Measurements from ENCODE around the gene TOM1L1. TPM values are rescaled to one million over a fixed set of nuclear protein-coding genes. Genes with fewer than 3 reads are reported as not detected.
A peak's percentile ranks its signal among the peaks of the same experiment; 100 is the strongest.

The TOM1L1 gene
- total RNA-seq, 1 experiment from 2014 or later: 58.5 TPM

- ATAC-seq (peak; percentile 52), DNase-seq (ENCODE audit: low spot score) (no peak)
- H3K4me3 Mint-ChIP-seq: no peak overlapping the region
- H3K4me1 Mint-ChIP-seq: peaks cover 24% of the 10 kb centered on the region
- ChIA-PET CTCF (interaction anchor here (1.2 to 2.6 kb wide), 4 partner anchors 8 to 102 kb away, joined by 3 to 38 read pairs (median 6); no protein-coding TSS in a partner anchor), POLR2A (no interaction called here)
- TF ChIP-seq, protein P1, sequence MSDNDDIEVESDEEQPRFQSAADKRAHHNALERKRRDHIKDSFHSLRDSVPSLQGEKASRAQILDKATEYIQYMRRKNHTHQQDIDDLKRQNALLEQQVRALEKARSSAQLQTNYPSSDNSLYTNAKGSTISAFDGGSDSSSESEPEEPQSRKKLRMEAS (CRISPR knock-in tag; IDR thresholded peaks at IDR 0.05): no peak
- TF ChIP-seq RELA (CRISPR knock-in tag; IDR thresholded peaks at IDR 0.05; ENCODE audit: borderline replicate concordance): no peak
- TF ChIP-seq, protein P2, sequence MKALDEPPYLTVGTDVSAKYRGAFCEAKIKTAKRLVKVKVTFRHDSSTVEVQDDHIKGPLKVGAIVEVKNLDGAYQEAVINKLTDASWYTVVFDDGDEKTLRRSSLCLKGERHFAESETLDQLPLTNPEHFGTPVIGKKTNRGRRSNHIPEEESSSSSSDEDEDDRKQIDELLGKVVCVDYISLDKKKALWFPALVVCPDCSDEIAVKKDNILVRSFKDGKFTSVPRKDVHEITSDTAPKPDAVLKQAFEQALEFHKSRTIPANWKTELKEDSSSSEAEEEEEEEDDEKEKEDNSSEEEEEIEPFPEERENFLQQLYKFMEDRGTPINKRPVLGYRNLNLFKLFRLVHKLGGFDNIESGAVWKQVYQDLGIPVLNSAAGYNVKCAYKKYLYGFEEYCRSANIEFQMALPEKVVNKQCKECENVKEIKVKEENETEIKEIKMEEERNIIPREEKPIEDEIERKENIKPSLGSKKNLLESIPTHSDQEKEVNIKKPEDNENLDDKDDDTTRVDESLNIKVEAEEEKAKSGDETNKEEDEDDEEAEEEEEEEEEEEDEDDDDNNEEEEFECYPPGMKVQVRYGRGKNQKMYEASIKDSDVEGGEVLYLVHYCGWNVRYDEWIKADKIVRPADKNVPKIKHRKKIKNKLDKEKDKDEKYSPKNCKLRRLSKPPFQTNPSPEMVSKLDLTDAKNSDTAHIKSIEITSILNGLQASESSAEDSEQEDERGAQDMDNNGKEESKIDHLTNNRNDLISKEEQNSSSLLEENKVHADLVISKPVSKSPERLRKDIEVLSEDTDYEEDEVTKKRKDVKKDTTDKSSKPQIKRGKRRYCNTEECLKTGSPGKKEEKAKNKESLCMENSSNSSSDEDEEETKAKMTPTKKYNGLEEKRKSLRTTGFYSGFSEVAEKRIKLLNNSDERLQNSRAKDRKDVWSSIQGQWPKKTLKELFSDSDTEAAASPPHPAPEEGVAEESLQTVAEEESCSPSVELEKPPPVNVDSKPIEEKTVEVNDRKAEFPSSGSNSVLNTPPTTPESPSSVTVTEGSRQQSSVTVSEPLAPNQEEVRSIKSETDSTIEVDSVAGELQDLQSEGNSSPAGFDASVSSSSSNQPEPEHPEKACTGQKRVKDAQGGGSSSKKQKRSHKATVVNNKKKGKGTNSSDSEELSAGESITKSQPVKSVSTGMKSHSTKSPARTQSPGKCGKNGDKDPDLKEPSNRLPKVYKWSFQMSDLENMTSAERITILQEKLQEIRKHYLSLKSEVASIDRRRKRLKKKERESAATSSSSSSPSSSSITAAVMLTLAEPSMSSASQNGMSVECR (CRISPR knock-in tag; IDR thresholded peaks at IDR 0.05; ENCODE audit: borderline replicate concordance): no peak
- no peak for TF ChIP-seq E2F4 (CRISPR knock-in tag; IDR thresholded peaks at IDR 0.05; ENCODE audit: borderline replicate concordance, low read depth)
- TF ChIP-seq, protein P3, sequence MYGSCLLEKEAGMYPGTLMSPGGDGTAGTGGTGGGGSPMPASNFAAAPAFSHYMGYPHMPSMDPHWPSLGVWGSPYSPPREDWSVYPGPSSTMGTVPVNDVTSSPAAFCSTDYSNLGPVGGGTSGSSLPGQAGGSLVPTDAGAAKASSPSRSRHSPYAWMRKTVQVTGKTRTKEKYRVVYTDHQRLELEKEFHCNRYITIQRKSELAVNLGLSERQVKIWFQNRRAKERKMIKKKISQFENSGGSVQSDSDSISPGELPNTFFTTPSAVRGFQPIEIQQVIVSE (CRISPR knock-in tag; IDR thresholded peaks at IDR 0.05; ENCODE audit: borderline replicate concordance): no peak
- TF ChIP-seq JUN (CRISPR knock-in tag; IDR thresholded peaks at IDR 0.05): no peak
- TF ChIP-seq AFF4 (CRISPR knock-in tag; IDR thresholded peaks at IDR 0.05; ENCODE audit: borderline replicate concordance): no peak
- TF ChIP-seq, protein P4, sequence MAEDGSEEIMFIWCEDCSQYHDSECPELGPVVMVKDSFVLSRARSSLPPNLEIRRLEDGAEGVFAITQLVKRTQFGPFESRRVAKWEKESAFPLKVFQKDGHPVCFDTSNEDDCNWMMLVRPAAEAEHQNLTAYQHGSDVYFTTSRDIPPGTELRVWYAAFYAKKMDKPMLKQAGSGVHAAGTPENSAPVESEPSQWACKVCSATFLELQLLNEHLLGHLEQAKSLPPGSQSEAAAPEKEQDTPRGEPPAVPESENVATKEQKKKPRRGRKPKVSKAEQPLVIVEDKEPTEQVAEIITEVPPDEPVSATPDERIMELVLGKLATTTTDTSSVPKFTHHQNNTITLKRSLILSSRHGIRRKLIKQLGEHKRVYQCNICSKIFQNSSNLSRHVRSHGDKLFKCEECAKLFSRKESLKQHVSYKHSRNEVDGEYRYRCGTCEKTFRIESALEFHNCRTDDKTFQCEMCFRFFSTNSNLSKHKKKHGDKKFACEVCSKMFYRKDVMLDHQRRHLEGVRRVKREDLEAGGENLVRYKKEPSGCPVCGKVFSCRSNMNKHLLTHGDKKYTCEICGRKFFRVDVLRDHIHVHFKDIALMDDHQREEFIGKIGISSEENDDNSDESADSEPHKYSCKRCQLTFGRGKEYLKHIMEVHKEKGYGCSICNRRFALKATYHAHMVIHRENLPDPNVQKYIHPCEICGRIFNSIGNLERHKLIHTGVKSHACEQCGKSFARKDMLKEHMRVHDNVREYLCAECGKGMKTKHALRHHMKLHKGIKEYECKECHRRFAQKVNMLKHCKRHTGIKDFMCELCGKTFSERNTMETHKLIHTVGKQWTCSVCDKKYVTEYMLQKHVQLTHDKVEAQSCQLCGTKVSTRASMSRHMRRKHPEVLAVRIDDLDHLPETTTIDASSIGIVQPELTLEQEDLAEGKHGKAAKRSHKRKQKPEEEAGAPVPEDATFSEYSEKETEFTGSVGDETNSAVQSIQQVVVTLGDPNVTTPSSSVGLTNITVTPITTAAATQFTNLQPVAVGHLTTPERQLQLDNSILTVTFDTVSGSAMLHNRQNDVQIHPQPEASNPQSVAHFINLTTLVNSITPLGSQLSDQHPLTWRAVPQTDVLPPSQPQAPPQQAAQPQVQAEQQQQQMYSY (CRISPR knock-in tag; IDR thresholded peaks at IDR 0.05): no peak
- no peak for TF ChIP-seq IRF2 (CRISPR knock-in tag; IDR thresholded peaks at IDR 0.05; ENCODE audit: borderline replicate concordance, low read depth)
- no peak for TF ChIP-seq SMAD4 (CRISPR knock-in tag; IDR thresholded peaks at IDR 0.05)
- no peak for TF ChIP-seq NR3C1 (CRISPR knock-in tag; conservative IDR thresholded peaks at IDR 0.05; ENCODE audit: low read depth)
- no peak for TF ChIP-seq TP53 (CRISPR knock-in tag; IDR thresholded peaks at IDR 0.05)
- TF ChIP-seq ZNF671 (CRISPR knock-in tag; IDR thresholded peaks at IDR 0.05): no peak
- TF ChIP-seq ATF3 (CRISPR knock-in tag; conservative IDR thresholded peaks at IDR 0.05): no peak
- no peak for TF ChIP-seq ZNF219 (CRISPR knock-in tag; IDR thresholded peaks at IDR 0.05; ENCODE audit: borderline replicate concordance)
- no peak for TF ChIP-seq ZNF416 (CRISPR knock-in tag; IDR thresholded peaks at IDR 0.05)
- TF ChIP-seq USF2 (CRISPR knock-in tag; IDR thresholded peaks at IDR 0.05): no peak
- no peak overlapping the region for H3K27ac Mint-ChIP-seq
- no peaks in the 10 kb centered on the region for H3K27me3 Mint-ChIP-seq (ENCODE audit: low read depth)
- no peaks in the 10 kb centered on the region for H3K9me3 Mint-ChIP-seq
- H3K36me3 Mint-ChIP-seq: 0 out of 2 replicates have a peak, but pooled peaks cover 3% of the 10 kb centered on the region
Measured at GRCh38 chr17:55004484-55004883, 103.8 kb downstream of the TOM1L1 start.
